A549 (cell line): ENCODE measurements around the gene LILRA5. TPM values are rescaled to one million over a fixed set of nuclear protein-coding genes. Genes with fewer than 3 reads are reported as not detected.
A peak's percentile ranks its signal among the peaks of the same experiment; 100 is the strongest.

Experiments used
- ATAC-seq, 2 experiments: fragments of 200-7000 bp in 1 of 2; fragments of >200 bp in 1 of 2; cut with Nextera tagmentation in 1 of 2; cut with Tn5 transposase in 1 of 2; 3 replicates each; pipeline versions ENCODE4 v1.8.0 to v1.9.1; 2018 to 2020; ENCODE audit warnings: mild to moderate bottlenecking in 1 of 2, moderate library complexity in 1 of 2
- CTCF ChIA-PET: fragments of 300-600 bp; sonication (Branson Sonifier 250); formaldehyde crosslinking; extraction: SDS; loops from one replicate; lab custom pipeline; 2021; ENCODE audit warnings: antibody characterized with exemption, inconsistent platforms; lab: Yijun Ruan, JAX
- POLR2A ChIA-PET: fragments of 350-600 bp; formaldehyde crosslinking; extraction: SDS; loops from one replicate; lab custom pipeline; 2021; ENCODE audit warnings: antibody characterized with exemption, inconsistent platforms; lab: Yijun Ruan, JAX
- DNase-seq, 2 experiments: peaks; one replicate each; pipeline versions ENCODE4 v3.0.0 to v3.0.0-alpha.2; 2011 to 2016; ENCODE audit warnings: low read depth in 1 of 2, low spot score in 1 of 2
- FAIRE-seq: peaks from 2 replicates; lab custom pipeline; 2011; peaks lifted over from hg19 to GRCh38; lab: Jason Lieb, UNC
- H3K27ac ChIP-seq, 2 experiments: fragments of >200 bp; sonication (Bioruptor Twin); formaldehyde crosslinking; 3 replicates each; pipeline ENCODE4 v1.5.1; 2016 to 2017
- H3K4me1 ChIP-seq: fragments of >200 bp; sonication (Bioruptor Twin); formaldehyde crosslinking; 3 replicates; pipeline ENCODE4 v1.6.1; 2016
- H3K4me2 ChIP-seq: fragments of >200 bp; sonication (Bioruptor Twin); formaldehyde crosslinking; 3 replicates; pipeline ENCODE4 v1.6.1; 2016
- H3K4me3 ChIP-seq: fragments of >200 bp; sonication (Bioruptor Twin); formaldehyde crosslinking; 3 replicates; pipeline ENCODE4 v1.5.1; 2016
- H3K9me3 ChIP-seq: fragments of >200 bp; sonication (Bioruptor Twin); formaldehyde crosslinking; 3 replicates; pipeline ENCODE4 v1.6.1; 2016
- EHMT2 ChIP-seq: fragments of 200-600 bp; sonication (generic); IDR thresholded peaks from 2 replicates; pipeline ENCODE4 v1.6.1; 2016; ENCODE audit warnings: antibody characterized with exemption, low read depth, mild to moderate bottlenecking, moderate library complexity
- ELK1 ChIP-seq: fragments of 150-350 bp; IDR thresholded peaks from 2 replicates; pipeline ENCODE4 v1.6.1; 2014; ENCODE audit warnings: low read depth, mild to moderate bottlenecking, low read length
- EP300 ChIP-seq, 2 experiments: fragments of >200 bp; sonication (Bioruptor Twin); formaldehyde crosslinking; IDR thresholded peaks; 2 replicates in 1 of 2; 3 replicates in 1 of 2; pipeline ENCODE4 v1.6.1; 2016 to 2017
- ESRRA ChIP-seq: fragments of 150-350 bp; IDR thresholded peaks from 2 replicates; pipeline ENCODE4 v1.6.1; 2014; ENCODE audit warnings: mild to moderate bottlenecking, low read length, borderline replicate concordance
- FOXS1 ChIP-seq: fragments of 250-450 bp; sonication (Bioruptor Pico); IDR thresholded peaks from 2 replicates; pipeline ENCODE4 v1.5.0; 2020; ENCODE audit warnings: mild to moderate bottlenecking, moderate library complexity
- GATA3 ChIP-seq: IDR thresholded peaks from 2 replicates; pipeline ENCODE4 v1.6.1; 2012; ENCODE audit warnings: borderline replicate concordance
- HEYL ChIP-seq: fragments of 250-450 bp; sonication (Bioruptor Pico); IDR thresholded peaks from 2 replicates; pipeline ENCODE4 v1.8.0; 2021; ENCODE audit warnings: mild to moderate bottlenecking, moderate library complexity
- HOXB13 ChIP-seq: fragments of 250-450 bp; sonication (Bioruptor Pico); IDR thresholded peaks from 2 replicates; pipeline ENCODE4 v1.5.0; 2020; ENCODE audit warnings: low read depth, mild to moderate bottlenecking, moderate library complexity
- KDM1A ChIP-seq: fragments of 200-600 bp; sonication (generic); IDR thresholded peaks from 2 replicates; pipeline ENCODE4 v1.6.1; 2016; ENCODE audit warnings: low read depth, mild to moderate bottlenecking
- NFE2L2 ChIP-seq: fragments of 150-350 bp; conservative IDR thresholded peaks from 2 replicates; pipeline ENCODE4 v1.6.1; 2014; ENCODE audit warnings: low read length
- NPAS2 ChIP-seq: fragments of 250-450 bp; sonication (Bioruptor Pico); IDR thresholded peaks from 2 replicates; pipeline ENCODE4 v1.8.0; 2022; ENCODE audit warnings: mild to moderate bottlenecking, moderate library complexity, borderline replicate concordance
- NR3C1 ChIP-seq: fragments of >200 bp; sonication (Bioruptor Twin); formaldehyde crosslinking; IDR thresholded peaks from 3 replicates; pipeline ENCODE4 v1.6.1; 2017
- POLR2A ChIP-seq: IDR thresholded peaks from 2 replicates; pipeline ENCODE4 v1.6.1; 2012; ENCODE audit warnings: mild to moderate bottlenecking, low read length
- POLR2AphosphoS2 ChIP-seq: conservative IDR thresholded peaks from 2 replicates; pipeline ENCODE4 v1.6.1; 2012; ENCODE audit warnings: low read length, improper control_type of control experiment, inconsistent platforms
- RAD21 ChIP-seq, 2 experiments: fragments of >200 bp in 1 of 2; sonication (Bioruptor Twin) in 1 of 2; formaldehyde crosslinking in 1 of 2; IDR thresholded peaks in 1 of 2; conservative IDR thresholded peaks in 1 of 2; 2 replicates in 1 of 2; 3 replicates in 1 of 2; pipeline ENCODE4 v1.6.1; 2012 to 2018; ENCODE audit warnings: inconsistent platforms in 1 of 2
- RARB ChIP-seq: fragments of 250-450 bp; sonication (Bioruptor Pico); IDR thresholded peaks from 2 replicates; pipeline ENCODE4 v1.8.0; 2021; ENCODE audit warnings: mild to moderate bottlenecking, moderate library complexity
- RCOR1 ChIP-seq: fragments of 150-350 bp; IDR thresholded peaks from 2 replicates; pipeline ENCODE4 v1.6.1; 2014; ENCODE audit warnings: antibody characterized with exemption, low read length, low read depth
- RNF2 ChIP-seq: fragments of 200-600 bp; sonication (generic); IDR thresholded peaks from 2 replicates; pipeline ENCODE4 v1.6.1; 2016; ENCODE audit warnings: low read depth, mild to moderate bottlenecking, antibody characterized with exemption, moderate library complexity, borderline replicate concordance
- ZC3H11A ChIP-seq: fragments of 450-650 bp; IDR thresholded peaks from 2 replicates; pipeline ENCODE4 v1.6.1; 2014; ENCODE audit warnings: antibody characterized with exemption, mild to moderate bottlenecking
- ZNF302 ChIP-seq: fragments of 250-450 bp; sonication (Bioruptor Pico); IDR thresholded peaks from 2 replicates; pipeline ENCODE4 v1.9.0; 2021; ENCODE audit warnings: inconsistent platforms, mild to moderate bottlenecking, moderate library complexity
- WGBS: methylation state at CpG from one replicate; pipeline ENCODE4 v1.1.6; 2017; ENCODE audit errors: missing lambda C conversion rate; 5-methylcytosine and 5-hydroxymethylcytosine counted together
- polyA plus RNA-seq, 4 experiments: library from polyadenylated mRNA; depleted of rRNA in 3 of 4; stranded (reverse); fragments of >200 nt; fragmentation: RNase III in 1 of 4; extraction: RNeasy Plus Mini Kit Qiagen cat#74134 plus additional on column Dnase treatment in 1 of 4; gene quantifications; 2 replicates in 3 of 4; 3 replicates in 1 of 4; pipeline ENCODE4 v1.2.3, GENCODE V29; 2011 to 2017
- TF ChIP-seq, protein P1 (sequence below): fragments of >200 bp; sonication (Bioruptor Twin); formaldehyde crosslinking; IDR thresholded peaks from 3 replicates; pipeline ENCODE4 v1.5.1; 2016
- TF ChIP-seq, protein P2 (sequence below): fragments of 200-600 bp; sonication (generic); IDR thresholded peaks from 2 replicates; pipeline ENCODE4 v1.6.1; 2016; ENCODE audit warnings: antibody characterized with exemption, mild to moderate bottlenecking, moderate library complexity
- TF ChIP-seq, protein P3 (sequence below): fragments of 250-450 bp; sonication (Bioruptor Pico); IDR thresholded peaks from 2 replicates; pipeline ENCODE4 v1.5.0; 2020; ENCODE audit warnings: low read depth, mild to moderate bottlenecking, moderate library complexity
- TF ChIP-seq, protein P4 (sequence below): fragments of >200 bp; sonication (Bioruptor Twin); formaldehyde crosslinking; IDR thresholded peaks from 3 replicates; pipeline ENCODE4 v1.6.1; 2016

Gene LILRA5
- polyA plus RNA-seq, 2 of the 4 experiments (the other 2 are of a cell fraction) = not detected

DNA sequence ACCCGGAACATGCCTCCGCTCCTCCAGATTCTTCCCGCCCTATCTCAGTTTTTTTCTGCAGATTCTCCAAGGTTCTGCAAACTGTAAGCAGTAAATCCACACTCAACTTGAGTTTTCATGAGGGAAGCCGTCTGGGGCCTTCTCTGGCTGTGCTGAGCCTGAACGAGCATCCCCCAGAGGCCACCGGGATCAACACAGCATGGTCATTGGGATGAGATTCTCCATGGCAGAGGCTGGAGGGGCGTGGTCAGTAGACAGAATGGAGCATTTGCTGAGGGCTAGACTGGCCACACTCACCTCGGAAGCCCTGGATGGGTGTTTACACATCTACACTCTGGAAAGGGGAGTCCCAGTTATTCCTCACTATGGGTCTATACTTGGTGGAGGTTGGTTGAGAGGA lies 28.3 kb upstream of the LILRA5 start:
- Histone ChIP-seq H3K9me3 (peaks cover 5% of the 10 kb centered on the region; the same call in 1 of the 3 replicates), H3K27ac (no peak overlapping the region), H3K4me2 (no peak overlapping the region), H3K4me3 (no peak overlapping the region), H3K4me1 (no peaks in the 10 kb centered on the region)
- no peak for FAIRE-seq
- POLR2A ChIA-PET = no interaction called here
- no peak for DNase-seq
- peak in 1 of 2 experiments; percentile 57; a peak in 3 of 6 replicates for ATAC-seq
- 37% methylated on average over 8 of the region's 8 CpGs for WGBS
- no peak for TF ChIP-seq NPAS2
- TF ChIP-seq ZC3H11A = no peak
- TF ChIP-seq, protein P1, sequence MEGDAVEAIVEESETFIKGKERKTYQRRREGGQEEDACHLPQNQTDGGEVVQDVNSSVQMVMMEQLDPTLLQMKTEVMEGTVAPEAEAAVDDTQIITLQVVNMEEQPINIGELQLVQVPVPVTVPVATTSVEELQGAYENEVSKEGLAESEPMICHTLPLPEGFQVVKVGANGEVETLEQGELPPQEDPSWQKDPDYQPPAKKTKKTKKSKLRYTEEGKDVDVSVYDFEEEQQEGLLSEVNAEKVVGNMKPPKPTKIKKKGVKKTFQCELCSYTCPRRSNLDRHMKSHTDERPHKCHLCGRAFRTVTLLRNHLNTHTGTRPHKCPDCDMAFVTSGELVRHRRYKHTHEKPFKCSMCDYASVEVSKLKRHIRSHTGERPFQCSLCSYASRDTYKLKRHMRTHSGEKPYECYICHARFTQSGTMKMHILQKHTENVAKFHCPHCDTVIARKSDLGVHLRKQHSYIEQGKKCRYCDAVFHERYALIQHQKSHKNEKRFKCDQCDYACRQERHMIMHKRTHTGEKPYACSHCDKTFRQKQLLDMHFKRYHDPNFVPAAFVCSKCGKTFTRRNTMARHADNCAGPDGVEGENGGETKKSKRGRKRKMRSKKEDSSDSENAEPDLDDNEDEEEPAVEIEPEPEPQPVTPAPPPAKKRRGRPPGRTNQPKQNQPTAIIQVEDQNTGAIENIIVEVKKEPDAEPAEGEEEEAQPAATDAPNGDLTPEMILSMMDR = no peak
- no peak for TF ChIP-seq NFE2L2
- TF ChIP-seq RCOR1 = no peak
- TF ChIP-seq RNF2 = no peak
- no peak for TF ChIP-seq RARB
- TF ChIP-seq HEYL (CRISPR knock-in tag) = no peak
- TF ChIP-seq ELK1 = no peak
- no peak for TF ChIP-seq KDM1A
- TF ChIP-seq RAD21 (conservative IDR thresholded peaks at IDR 0.05 in 1 of 2, IDR thresholded peaks at IDR 0.05 in 1 of 2) = no peak
- no peak for TF ChIP-seq EHMT2
- TF ChIP-seq ZNF302 (CRISPR knock-in tag) = no peak
- TF ChIP-seq ESRRA = no peak
- no peak for TF ChIP-seq GATA3
- TF ChIP-seq, protein P2, sequence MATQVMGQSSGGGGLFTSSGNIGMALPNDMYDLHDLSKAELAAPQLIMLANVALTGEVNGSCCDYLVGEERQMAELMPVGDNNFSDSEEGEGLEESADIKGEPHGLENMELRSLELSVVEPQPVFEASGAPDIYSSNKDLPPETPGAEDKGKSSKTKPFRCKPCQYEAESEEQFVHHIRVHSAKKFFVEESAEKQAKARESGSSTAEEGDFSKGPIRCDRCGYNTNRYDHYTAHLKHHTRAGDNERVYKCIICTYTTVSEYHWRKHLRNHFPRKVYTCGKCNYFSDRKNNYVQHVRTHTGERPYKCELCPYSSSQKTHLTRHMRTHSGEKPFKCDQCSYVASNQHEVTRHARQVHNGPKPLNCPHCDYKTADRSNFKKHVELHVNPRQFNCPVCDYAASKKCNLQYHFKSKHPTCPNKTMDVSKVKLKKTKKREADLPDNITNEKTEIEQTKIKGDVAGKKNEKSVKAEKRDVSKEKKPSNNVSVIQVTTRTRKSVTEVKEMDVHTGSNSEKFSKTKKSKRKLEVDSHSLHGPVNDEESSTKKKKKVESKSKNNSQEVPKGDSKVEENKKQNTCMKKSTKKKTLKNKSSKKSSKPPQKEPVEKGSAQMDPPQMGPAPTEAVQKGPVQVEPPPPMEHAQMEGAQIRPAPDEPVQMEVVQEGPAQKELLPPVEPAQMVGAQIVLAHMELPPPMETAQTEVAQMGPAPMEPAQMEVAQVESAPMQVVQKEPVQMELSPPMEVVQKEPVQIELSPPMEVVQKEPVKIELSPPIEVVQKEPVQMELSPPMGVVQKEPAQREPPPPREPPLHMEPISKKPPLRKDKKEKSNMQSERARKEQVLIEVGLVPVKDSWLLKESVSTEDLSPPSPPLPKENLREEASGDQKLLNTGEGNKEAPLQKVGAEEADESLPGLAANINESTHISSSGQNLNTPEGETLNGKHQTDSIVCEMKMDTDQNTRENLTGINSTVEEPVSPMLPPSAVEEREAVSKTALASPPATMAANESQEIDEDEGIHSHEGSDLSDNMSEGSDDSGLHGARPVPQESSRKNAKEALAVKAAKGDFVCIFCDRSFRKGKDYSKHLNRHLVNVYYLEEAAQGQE = no peak
- no peak for TF ChIP-seq POLR2AphosphoS2
- TF ChIP-seq POLR2A = no peak
- TF ChIP-seq FOXS1 (CRISPR knock-in tag) = no peak
- no peak for TF ChIP-seq NR3C1
- CTCF ChIA-PET = no interaction called here

DNA sequence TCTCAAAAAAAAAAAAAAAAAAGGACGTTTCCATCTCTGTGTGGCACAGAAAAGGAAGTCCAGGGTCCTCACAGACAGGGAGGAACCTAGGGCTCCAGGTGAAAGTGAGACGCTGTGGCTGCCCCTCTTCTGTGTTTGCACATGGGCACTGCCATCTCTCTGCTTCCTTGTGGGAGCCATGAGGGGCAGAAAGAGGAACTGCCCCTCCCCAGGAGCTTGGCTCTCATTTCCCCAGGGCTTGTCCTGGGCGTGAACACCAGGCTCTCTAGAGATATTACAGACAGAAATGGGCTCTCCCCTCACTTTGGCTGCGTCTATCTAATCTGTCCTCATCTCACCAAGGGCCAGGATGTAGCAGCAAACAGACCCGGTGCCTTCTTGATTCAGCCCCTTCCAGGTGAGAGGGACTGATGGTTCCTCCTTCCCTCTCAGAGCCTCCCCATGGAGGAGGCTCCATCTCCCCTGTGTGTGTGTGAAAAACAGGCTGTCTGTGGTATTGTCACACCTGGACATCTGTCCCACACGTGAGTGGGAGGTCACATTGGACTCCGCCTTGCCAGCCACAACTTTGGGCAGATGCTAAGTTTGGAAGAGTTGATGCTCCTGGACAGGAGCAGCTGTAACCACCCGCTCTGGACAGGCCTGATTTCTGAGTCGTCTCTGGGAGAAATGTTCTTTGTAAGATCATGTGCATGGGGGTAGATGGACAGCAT lies 26.8 kb upstream of the LILRA5 start:
- DNase-seq (no peak), ATAC-seq (peak in 1 of 2 experiments; percentile 21; a peak in 1 of 6 replicates), FAIRE-seq (no peak)
- no peaks in the 10 kb centered on the region for H3K4me1 ChIP-seq
- no peak overlapping the region for H3K4me2 ChIP-seq
- ChIA-PET POLR2A (interaction anchor here (0.7 kb wide), 1 partner anchor 135 kb away, joined by 4 read pairs; no protein-coding TSS in a partner anchor), CTCF (interaction anchor here (1.6 kb wide), 1 partner anchor 19 kb away, joined by 3 read pairs; no protein-coding TSS in a partner anchor)
- 24% methylated on average over 9 of the region's 9 CpGs for WGBS
- H3K27ac ChIP-seq = no peak overlapping the region
- TF ChIP-seq ELK1 (no peak), HOXB13 (no peak), FOXS1 (CRISPR knock-in tag) (no peak), EP300 (IDR thresholded peaks at IDR 0.05) (no peak)
- TF ChIP-seq, protein P3, sequence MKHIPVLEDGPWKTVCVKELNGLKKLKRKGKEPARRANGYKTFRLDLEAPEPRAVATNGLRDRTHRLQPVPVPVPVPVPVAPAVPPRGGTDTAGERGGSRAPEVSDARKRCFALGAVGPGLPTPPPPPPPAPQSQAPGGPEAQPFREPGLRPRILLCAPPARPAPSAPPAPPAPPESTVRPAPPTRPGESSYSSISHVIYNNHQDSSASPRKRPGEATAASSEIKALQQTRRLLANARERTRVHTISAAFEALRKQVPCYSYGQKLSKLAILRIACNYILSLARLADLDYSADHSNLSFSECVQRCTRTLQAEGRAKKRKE (CRISPR knock-in tag) = no peak
- TF ChIP-seq, protein P4, sequence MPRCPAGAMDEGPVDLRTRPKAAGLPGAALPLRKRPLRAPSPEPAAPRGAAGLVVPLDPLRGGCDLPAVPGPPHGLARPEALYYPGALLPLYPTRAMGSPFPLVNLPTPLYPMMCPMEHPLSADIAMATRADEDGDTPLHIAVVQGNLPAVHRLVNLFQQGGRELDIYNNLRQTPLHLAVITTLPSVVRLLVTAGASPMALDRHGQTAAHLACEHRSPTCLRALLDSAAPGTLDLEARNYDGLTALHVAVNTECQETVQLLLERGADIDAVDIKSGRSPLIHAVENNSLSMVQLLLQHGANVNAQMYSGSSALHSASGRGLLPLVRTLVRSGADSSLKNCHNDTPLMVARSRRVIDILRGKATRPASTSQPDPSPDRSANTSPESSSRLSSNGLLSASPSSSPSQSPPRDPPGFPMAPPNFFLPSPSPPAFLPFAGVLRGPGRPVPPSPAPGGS = no peak
- H3K9me3 ChIP-seq = no peaks in the 10 kb centered on the region
- H3K4me3 ChIP-seq = no peak overlapping the region
